Lung (tissue), 12 donors: ENCODE measurements around the gene TMOD2. TPM values are rescaled to one million over a fixed set of nuclear protein-coding genes. Genes with fewer than 3 reads are reported as not detected.

Experiments used
- ATAC-seq: fragments of 200-7000 bp; cut with Tn5 transposase; one replicate; pipeline ENCODE4 v1.9.1; 2020; ENCODE audit warnings: moderate number of reproducible peaks; ENCODE audit not compliant: insufficient read depth, low FRiP score
- DNase-seq, 3 donors: peaks; one replicate each; pipeline ENCODE4 v3.0.0-alpha.2; 2013 to 2017
- H3K27ac ChIP-seq, 2 donors: one replicate each; pipeline ENCODE4 v1.5.1; 2013; ENCODE audit warnings: mild to moderate bottlenecking in 2 of 2, moderate library complexity in 2 of 2, control low read depth in 1 of 2, inconsistent platforms in 1 of 2, low read depth in 1 of 2, low read length in 1 of 2
- H3K27me3 ChIP-seq, 3 donors: one replicate each; pipeline ENCODE4 v1.5.1; 2013; ENCODE audit warnings: low read length in 2 of 3; ENCODE audit not compliant: control insufficient read depth in 3 of 3, insufficient read depth in 3 of 3
- H3K36me3 ChIP-seq, 4 donors: one replicate each; pipeline ENCODE4 v1.5.1; 2013; ENCODE audit warnings: low read length in 4 of 4, mild to moderate bottlenecking in 1 of 4, moderate library complexity in 1 of 4; ENCODE audit not compliant: control insufficient read depth in 4 of 4, insufficient read depth in 4 of 4
- H3K4me1 ChIP-seq, 5 donors: one replicate each; pipeline ENCODE4 v1.5.1; 2013; ENCODE audit warnings: low read length in 5 of 5, mild to moderate bottlenecking in 2 of 5, moderate library complexity in 1 of 5; ENCODE audit not compliant: control insufficient read depth in 5 of 5, insufficient read depth in 5 of 5
- H3K4me3 ChIP-seq: one replicate; pipeline ENCODE4 v1.5.1; 2013; ENCODE audit warnings: mild to moderate bottlenecking, control low read depth, moderate library complexity
- H3K9ac ChIP-seq, 2 donors: one replicate each; pipeline ENCODE4 v1.5.1; 2013; ENCODE audit warnings: low read length in 2 of 2, control low read depth in 1 of 2; ENCODE audit not compliant: insufficient read depth in 1 of 2
- H3K9me3 ChIP-seq, 4 donors: one replicate each; pipeline ENCODE4 v1.5.1; 2013; ENCODE audit warnings: low read length in 3 of 4, mild to moderate bottlenecking in 1 of 4, moderate library complexity in 1 of 4; ENCODE audit not compliant: control insufficient read depth in 4 of 4, insufficient read depth in 3 of 4
- WGBS, 2 donors: extraction: QIAGEN DNeasy Blood & Tissue Kit; methylation state at CpG; one replicate each; pipeline ENCODE4 v1.1.7; 2013; 5-methylcytosine and 5-hydroxymethylcytosine counted together
- polyA plus RNA-seq, 2 donors: library from polyadenylated mRNA; stranded (reverse); fragments of 200-250 nt; gene quantifications; one replicate each; pipeline ENCODE4 v1.2.1, GENCODE V29; 2013
- total RNA-seq, 2 donors: library from RNA; depleted of rRNA in 1 of 2; stranded (reverse); fragments of >200 nt in 1 of 2; gene quantifications; one replicate each; pipeline ENCODE4 v1.2.1, GENCODE V29; 2014 to 2021
- TF ChIP-seq, protein P1 (sequence below): IDR thresholded peaks from 2 replicates; pipeline ENCODE4 v1.5.1; 2012; ENCODE audit warnings: mild to moderate bottlenecking; ENCODE audit errors: control extremely low read depth, extremely low read depth
- donor health status: control.
- donor health status: control.
- donor health status: Bipolar disorder and iron deficiency.
- donor health status: healthy.
- donor health status: DM: yes; HTN: yes; CAD: no.

The TMOD2 gene
- total and polyA plus RNA-seq, 4 donors, result 1.5 to 10.4 (median 5.8) TPM

DNA sequence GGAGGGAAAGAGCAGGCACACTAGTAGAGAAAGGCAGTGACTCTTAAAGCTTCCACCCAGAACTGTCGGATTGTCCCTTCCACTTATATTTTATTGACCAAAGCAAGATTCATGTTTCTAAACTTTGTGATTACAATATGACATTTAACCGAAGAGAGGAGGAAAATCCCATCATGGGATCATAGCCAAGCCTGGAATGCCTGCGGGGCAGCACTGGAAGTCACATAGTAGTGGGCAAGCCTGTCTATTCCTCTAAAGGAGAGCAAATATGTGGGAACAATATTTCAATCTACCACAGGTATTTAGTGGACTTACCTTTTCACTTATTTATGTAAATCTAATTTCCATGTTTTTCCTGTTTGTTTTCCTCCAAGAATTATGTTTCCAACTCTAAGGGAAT is 74.3 kb downstream of the TMOD2 start:
- ATAC-seq, result no peak
- H3K9me3 ChIP-seq, result peaks cover 2 to 5% (median 3%) of the 10 kb centered on the region in 4 donors
- no peak for DNase-seq
- no peaks in the 10 kb centered on the region for H3K36me3 ChIP-seq
- 63 to 75% methylated on average over 3 of the region's 3 CpGs for WGBS, 2 donors
- no peak overlapping the region for H3K27ac ChIP-seq
- no peaks in the 10 kb centered on the region for H3K27me3 ChIP-seq
- H3K4me3 ChIP-seq, result no peak overlapping the region
- peaks cover 0 to 5% (median 0%) of the 10 kb centered on the region in 5 donors for H3K4me1 ChIP-seq
- TF ChIP-seq, protein P1, sequence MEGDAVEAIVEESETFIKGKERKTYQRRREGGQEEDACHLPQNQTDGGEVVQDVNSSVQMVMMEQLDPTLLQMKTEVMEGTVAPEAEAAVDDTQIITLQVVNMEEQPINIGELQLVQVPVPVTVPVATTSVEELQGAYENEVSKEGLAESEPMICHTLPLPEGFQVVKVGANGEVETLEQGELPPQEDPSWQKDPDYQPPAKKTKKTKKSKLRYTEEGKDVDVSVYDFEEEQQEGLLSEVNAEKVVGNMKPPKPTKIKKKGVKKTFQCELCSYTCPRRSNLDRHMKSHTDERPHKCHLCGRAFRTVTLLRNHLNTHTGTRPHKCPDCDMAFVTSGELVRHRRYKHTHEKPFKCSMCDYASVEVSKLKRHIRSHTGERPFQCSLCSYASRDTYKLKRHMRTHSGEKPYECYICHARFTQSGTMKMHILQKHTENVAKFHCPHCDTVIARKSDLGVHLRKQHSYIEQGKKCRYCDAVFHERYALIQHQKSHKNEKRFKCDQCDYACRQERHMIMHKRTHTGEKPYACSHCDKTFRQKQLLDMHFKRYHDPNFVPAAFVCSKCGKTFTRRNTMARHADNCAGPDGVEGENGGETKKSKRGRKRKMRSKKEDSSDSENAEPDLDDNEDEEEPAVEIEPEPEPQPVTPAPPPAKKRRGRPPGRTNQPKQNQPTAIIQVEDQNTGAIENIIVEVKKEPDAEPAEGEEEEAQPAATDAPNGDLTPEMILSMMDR, result no peak
- H3K9ac ChIP-seq, result no peak overlapping the region

DNA sequence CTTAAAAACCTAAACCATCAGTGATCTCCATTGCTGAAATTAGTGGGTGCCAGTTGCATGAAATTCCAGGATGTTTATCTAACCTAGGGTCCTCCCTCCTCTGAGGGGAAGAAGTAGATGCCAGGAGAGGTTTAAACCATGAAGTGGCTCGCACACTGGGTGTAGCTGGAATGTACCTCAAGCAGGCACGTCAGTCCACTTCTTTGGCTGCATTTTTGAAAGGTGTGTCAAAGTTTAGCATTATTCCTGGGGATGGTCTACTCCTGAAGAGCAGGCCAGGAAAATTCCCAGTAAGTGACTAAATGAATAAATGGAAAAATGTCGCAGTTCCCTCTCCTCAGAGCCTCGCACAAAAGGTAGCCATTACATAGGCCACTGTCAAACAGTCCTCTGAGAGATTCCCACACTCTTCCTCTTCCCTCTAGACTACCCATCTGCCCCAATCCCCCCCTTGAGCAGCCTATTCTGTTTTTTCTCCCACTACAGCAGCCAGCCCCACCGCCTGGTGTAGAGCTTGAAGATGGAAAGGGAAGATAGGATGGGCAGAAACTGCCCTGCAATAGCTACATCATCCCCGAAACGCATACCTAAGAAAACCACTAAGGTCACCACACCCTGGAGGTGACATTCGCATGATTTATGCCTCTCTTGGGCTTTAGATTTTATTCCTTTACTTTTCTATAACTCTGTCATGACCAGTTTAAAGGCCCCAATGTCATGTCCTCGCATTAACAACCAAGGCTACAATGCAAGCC is 77.4 kb downstream of the TMOD2 start:
- no peak overlapping the region for H3K4me3 ChIP-seq

DNA sequence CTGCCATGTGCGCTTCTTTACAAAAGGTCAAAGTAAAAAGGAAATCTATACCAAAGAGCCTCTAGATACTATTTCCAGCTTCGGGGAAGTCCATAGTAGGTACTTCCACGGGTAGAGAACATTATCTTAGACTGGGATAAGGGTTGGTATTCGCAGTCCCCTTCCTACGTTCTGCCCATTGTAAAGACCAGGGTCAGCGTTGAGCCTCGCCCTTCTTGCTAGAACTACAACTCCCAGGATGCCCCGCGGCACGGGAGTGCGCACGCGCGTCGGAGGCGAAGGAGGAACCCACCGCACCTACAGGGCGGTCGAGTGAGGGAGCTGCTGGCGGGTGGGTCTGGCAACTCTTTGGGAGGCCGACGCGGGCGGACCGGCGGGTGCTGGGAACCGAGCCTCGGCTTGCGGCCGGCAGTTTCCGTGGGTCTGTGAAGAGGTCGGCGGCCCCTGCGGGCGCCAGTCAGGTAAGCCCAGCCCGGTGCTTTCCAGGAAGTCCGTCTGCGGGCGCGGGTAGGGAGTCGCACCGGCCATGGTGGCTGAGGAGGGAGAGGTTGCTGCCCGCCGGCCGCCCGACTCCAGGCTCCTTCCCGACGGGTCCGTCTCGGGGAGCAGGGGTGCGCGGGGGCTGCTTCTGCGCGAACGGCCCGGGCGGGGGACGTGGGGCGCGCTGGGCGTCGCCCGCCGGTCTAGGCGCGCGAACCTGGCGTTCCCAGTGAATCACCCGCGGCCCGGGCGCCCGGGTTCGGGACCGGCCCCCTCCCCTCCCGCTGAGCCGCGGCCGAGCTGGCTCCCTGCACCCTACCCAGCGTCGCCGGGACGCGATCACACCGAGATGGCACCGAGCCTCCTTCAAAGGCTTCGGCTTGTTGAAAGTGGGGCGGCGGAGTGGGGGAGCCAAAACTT is 78.2 kb downstream of the TMOD2 start, which contains the start of gene TMOD3:
Gene TMOD3 (plus strand): TSS at position 278 of the 900 bp plus-strand sequence. CDS start 33,232 bp downstream, outside the sequence.
- DNase-seq, result peak; percentile 96
- peak within 1 kb of the TSS; percentile 92 to 98 for H3K27ac ChIP-seq
- peak; percentile 94 for ATAC-seq
- H3K27me3 ChIP-seq, result no peaks in the 10 kb centered on the region
- peak within 1 kb of the TSS; percentile 46 to 94 for H3K9ac ChIP-seq
- WGBS, 2 donors, result 2 to 3% methylated on average over 54 to 89 of the region's 89 CpGs
- H3K36me3 ChIP-seq, result no peaks in the 10 kb centered on the region
- H3K4me3 ChIP-seq, result peak within 1 kb of the TSS; percentile 94
- H3K9me3 ChIP-seq, result no peaks in the 10 kb centered on the region
- TF ChIP-seq, protein P1, result no peak
- peaks cover 0 to 27% (median 7%) of the 10 kb centered on the region in 5 donors for H3K4me1 ChIP-seq

More for the DNA sequence above, 77.4 kb downstream of the TMOD2 start:
- Histone ChIP-seq H3K9me3 (no peaks in the 10 kb centered on the region), H3K27me3 (no peaks in the 10 kb centered on the region), H3K9ac (no peak overlapping the region), H3K27ac (peak overlapping the region in 1 of 2 donors; percentile 98), H3K36me3 (no peaks in the 10 kb centered on the region), H3K4me1 (peaks cover 0 to 24% (median 6%) of the 10 kb centered on the region in 5 donors)
- ATAC-seq (no peak), DNase-seq (peak in 1 of 3 donors; percentile 16)
- TF ChIP-seq, protein P1, result no peak
- 66 to 79% methylated on average over 9 of the region's 9 CpGs for WGBS, 2 donors
